ENCODE results near the gene HEXA.

DNA sequence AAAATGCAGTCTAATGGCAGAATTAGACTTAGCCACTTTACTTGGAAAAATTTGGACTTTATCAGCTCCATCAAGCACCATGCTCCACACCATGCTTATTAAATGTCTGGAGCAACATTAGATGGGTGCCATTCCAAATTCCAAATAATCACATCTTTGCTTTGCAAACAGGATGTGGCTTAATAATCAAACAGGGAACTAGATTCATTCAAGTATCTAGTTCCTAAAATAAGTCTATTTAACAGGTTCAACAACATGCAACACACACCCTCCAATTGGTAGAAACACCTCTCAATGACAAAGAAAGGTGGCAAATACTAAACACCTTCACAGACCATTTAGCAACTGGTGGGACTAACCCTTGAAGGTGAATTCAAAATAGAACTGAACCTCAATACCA lies 3.5 kb downstream of the HEXA start:
- TF ChIP-seq, protein P1, sequence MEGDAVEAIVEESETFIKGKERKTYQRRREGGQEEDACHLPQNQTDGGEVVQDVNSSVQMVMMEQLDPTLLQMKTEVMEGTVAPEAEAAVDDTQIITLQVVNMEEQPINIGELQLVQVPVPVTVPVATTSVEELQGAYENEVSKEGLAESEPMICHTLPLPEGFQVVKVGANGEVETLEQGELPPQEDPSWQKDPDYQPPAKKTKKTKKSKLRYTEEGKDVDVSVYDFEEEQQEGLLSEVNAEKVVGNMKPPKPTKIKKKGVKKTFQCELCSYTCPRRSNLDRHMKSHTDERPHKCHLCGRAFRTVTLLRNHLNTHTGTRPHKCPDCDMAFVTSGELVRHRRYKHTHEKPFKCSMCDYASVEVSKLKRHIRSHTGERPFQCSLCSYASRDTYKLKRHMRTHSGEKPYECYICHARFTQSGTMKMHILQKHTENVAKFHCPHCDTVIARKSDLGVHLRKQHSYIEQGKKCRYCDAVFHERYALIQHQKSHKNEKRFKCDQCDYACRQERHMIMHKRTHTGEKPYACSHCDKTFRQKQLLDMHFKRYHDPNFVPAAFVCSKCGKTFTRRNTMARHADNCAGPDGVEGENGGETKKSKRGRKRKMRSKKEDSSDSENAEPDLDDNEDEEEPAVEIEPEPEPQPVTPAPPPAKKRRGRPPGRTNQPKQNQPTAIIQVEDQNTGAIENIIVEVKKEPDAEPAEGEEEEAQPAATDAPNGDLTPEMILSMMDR (IDR thresholded peaks at IDR 0.05), result no peak
- no peak for TF ChIP-seq POLR2A (IDR thresholded peaks at IDR 0.05)
